HTERT RPE-1 (cell line): ENCODE data around the gene POU4F3.
"Not testable (repeated sequence)": the region's sequence is repeated elsewhere in the genome, so short reads cannot be mapped to it uniquely, and the experiment has no call there.

Experiments
- in situ Hi-C: fragments of 300-500 bp; cut with MboI; formaldehyde crosslinking; loops from 4 replicates; pipeline ENCODE4 v1.14.3; 2020; ENCODE audit warnings: low sequenced_read_pairs

The POU4F3 gene, protein sequence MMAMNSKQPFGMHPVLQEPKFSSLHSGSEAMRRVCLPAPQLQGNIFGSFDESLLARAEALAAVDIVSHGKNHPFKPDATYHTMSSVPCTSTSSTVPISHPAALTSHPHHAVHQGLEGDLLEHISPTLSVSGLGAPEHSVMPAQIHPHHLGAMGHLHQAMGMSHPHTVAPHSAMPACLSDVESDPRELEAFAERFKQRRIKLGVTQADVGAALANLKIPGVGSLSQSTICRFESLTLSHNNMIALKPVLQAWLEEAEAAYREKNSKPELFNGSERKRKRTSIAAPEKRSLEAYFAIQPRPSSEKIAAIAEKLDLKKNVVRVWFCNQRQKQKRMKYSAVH

DNA sequence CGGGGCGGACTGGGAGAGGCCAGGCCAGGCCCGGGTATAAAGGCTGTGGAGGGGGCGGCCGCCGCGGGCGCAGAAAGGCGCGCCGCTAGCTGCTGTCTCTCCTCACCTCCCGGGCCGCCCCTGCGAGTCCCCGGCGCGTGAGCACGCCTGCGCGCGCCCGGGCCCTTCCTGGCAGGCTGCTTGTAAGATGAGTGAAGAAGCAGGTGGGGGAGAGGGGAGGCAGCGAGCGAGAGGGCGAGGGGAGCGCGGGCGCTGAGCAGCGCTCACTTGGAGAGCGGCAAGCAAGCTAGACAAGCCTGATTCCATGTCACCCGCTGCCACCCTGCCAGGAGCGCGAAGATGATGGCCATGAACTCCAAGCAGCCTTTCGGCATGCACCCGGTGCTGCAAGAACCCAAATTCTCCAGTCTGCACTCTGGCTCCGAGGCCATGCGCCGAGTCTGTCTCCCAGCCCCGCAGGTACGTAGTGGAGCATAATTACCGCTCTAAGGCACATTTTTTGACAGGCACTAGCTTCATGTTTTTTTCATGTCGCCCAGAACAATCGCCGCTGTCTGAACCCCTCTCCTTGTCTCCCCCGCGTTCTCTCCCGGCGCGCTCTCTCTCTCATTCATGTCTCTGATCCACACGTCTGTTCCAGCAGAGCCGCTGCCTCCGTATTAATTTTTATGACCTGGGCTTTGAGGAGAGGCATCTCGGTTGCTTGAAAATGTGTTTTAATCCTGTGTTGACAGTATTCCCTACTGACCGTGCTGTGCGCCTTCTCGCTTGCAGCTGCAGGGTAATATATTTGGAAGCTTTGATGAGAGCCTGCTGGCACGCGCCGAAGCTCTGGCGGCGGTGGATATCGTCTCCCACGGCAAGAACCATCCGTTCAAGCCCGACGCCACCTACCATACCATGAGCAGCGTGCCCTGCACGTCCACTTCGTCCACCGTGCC lies at the start of gene POU4F3:
Gene POU4F3 (plus strand): TSS at position 66 of the 941 bp plus-strand sequence. CDS start 274 bp downstream, at position 340.
- in situ Hi-C loops, result no loop called here

DNA sequence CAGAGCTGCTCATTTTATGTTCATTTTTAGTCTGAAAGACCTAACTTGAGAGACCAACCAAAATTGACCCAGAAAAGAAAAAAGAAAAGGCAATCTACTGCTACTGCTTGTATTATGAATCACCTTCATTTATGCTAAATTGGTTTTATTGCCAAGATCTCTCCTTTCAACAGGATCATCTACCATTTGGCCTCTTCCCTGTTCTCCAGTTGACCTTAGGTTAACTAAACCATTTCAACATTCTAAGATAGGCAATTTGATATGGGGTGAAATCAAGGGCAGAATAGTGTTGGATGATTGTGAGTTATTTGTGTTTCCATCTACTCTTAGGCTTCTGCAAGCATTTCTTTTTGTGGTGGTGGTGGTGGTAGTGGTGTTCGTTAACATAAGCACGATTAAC lies 48.3 kb upstream of the POU4F3 start:
- in situ Hi-C loops, result no loop called here

DNA sequence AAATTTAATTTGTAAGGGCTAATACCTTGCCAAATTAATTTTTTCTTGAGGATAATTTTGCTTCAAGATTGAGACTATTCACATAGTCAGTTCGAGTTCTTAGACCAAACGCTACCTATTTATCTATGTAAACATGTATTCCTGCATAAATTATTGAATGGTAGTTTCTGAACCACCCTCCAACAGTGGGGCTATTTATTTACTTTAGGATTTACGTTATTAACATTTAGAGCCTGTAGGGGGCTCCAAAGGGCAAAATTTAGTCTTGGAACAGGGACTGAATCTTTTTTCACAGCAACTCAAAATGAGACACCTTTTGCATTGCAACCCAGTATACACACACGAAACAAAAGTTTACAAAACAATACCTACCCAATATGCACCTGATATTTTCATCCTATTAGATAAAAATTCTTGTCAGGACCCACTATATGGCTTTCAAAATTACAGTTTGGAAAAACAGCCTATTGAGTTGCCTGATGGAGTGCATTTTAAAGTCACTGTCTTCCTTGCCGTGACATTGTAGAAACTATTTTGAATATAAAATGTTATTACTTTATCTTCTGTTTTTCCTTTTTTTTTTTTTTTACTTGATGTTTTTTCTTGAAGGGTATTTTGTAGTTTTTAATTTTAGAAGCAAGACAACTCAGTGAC lies 47.1 kb upstream of the POU4F3 start:
- in situ Hi-C loops, result no loop called here

DNA sequence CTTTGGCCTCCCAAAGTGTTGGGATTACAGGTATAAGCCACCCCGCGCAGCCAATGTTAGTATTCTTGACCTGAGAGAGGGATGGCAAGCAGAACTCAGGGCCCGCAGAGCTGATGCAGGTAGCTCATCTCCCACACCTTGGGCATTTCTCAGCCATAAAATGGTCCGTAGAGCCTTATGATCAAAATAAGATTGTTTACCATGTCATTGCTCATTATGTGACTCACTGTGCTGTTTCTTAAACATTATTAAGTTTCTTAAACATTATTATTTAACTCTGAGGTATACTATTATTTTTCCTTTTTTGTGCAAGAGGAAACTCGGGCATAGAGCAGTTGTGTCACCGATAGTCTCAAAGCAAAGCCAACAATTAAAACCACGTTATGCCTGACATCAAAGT lies 42.4 kb upstream of the POU4F3 start:
- in situ Hi-C loops, result no loop called here

DNA sequence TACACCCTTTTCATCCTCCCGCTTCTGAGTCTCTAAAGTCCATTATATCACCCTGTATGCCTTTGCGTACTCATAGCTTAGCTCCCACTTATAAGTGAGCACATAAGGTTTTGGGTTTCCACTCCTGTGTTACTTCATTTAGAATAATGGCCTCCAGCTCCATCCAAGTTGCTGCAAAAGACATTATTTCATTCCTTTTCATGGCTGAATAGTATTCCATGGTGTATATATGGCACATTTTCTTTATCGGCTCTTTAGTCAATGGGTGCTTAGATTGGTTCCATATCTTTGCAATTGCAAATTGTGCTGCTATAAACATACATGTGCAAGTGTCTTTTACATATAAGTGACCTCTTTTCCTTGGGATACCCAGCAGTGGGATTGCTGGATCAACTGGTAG lies 39.7 kb upstream of the POU4F3 start:
- in situ Hi-C loops, result not testable (repeated sequence)

DNA sequence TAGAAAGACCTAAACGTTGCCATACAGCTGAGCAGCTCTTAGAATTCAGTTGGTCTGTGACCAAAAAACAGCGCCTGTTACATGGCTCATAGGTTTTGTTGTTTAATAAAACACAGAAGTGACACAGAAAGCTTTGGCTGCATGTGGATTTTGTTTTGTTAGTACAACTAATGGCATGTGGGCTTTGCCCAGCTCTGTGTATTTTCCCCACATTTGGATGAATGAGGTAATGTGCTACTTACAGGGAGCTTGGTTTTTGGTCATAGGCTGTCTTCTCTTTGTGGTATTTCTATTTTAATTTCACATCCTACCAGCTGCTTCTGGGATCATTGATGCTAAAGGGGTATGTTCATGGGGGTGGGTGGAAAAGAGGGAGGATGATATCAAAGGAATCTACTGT lies 37.0 kb upstream of the POU4F3 start:
- in situ Hi-C loops, result no loop called here

DNA sequence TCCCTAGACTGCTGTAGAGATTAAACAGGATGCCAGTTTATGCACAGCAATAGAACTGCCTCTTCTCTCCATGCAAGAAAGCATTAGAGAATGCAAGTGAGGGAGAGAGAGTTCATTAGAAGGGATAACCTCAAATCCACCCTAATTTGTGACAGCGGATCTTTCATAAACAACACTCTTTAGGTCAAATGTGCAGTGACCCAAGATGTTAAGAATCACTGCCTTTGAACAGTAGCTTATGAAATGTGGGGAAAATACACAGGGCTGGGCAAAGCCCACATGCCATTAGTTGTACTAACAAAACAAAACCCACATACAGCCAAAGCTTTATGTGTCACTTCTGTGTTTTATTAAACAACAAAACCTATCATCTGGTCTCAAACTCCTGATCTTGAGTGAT lies 36.2 kb upstream of the POU4F3 start:
- in situ Hi-C loops, result no loop called here

DNA sequence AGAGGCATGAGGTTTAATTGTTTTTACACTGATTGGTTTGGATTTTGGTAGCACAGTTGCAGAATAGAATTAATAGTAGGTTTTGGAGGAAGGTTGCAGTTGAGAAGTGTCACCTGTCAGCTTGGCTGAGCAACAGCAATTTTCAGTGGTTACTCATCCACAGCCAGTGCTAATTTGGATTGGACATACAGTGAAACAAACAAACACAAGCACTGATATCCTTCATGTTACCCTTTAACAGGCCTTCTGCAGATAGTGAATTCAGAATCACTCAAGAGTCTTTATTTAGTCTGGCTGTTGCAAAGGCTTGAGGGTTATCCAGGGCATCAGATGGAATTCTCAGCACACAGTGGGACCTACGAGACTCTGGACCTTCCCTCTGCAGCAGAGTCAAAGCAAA lies 31.8 kb upstream of the POU4F3 start:
- in situ Hi-C loops, result no loop called here

DNA sequence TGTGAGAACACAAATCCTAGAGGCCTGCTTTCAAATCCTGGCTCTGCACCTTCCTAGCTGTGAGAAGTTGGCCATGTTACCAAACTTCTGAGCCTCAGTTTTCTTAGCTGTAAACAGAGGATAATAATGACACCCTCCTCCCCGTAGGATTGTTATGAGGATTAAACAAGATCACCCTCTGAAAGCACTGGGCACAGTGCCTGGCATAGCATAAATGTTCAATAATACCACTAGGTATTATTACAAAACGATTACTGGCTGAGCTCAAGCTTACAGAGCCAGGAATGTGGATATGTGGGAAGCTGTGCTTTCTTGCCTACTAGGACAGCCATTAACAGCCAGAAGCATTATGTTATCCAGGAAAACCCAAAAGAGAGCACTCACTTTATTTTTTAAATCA lies 30.8 kb upstream of the POU4F3 start:
- in situ Hi-C loops, result no loop called here

DNA sequence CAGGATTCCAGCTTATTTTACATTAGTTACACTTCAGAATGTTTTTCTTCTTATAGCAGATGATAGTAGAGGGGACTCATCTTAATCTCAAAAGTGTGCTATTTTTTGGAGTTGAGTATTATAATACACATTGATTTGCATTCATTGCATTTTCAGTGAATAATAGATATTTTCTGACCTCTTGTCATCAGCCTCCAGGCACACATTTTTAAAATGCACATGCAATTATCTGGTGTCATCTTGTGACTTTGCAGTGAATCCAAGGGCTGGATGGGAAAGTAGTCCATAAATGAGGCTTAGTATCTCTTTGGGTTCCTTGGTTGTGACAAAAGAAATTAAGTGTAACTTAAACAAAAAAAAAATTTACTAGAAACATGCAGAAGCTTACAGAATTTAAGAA lies 28.1 kb upstream of the POU4F3 start:
- in situ Hi-C loops, result no loop called here

DNA sequence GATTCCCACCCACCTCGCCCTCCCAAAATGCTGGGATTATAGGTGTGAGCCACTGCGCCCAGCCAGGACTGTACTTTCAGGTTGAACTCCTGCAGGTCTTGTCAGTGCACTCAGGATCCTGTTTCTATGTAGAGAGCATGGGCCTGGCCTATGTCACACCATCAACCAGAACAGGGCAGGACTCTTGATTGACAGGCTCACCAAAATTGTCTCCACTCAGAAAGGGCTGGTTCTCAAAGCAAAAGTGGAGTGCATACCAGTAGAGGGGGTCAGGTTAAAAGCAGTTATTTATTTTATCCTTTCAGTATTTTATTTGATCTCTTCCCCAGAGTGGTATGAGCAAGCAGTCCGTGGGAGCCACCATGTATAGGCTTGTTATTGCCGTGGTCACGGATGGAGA lies 27.4 kb upstream of the POU4F3 start:
- in situ Hi-C loops, result no loop called here

DNA sequence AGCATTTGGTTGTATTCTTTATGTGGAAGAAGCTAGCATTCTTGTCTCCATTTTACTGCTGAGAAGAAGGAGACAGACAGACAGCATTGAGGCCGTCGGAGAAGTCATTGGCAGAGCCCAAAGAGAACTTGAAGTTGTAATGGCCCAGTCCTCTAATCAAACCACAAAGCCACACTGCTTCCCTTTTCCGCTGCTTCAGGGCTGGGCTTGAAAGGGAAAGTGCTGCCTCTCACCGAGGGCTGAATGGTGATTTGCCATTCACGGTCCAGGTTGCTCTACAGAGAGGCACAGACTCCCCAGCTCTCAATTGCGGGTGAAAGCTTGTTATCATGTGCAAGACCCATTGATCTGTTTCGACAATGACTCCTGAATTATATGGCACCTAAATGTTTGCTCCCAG lies 25.6 kb upstream of the POU4F3 start:
- in situ Hi-C loops, result no loop called here

DNA sequence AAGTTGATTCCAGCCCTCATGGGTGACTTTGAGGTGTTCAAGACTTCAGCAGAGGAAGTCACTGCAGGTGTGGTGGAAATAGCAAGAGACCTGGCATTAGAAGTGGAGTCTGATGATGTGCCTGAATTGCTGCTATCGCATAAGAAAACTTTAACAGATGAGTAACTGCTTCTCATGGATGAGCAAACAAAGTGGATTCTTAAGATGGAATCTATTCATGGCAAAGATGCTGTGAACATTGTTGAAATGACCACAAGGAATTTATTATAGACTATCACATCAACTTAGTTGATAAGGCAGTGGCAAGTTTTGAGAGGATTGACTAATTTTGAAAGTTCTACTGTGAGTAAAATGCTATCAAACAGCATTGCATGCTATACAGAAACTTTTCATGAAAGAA lies 17.1 kb upstream of the POU4F3 start:
- in situ Hi-C loops, result no loop called here

DNA sequence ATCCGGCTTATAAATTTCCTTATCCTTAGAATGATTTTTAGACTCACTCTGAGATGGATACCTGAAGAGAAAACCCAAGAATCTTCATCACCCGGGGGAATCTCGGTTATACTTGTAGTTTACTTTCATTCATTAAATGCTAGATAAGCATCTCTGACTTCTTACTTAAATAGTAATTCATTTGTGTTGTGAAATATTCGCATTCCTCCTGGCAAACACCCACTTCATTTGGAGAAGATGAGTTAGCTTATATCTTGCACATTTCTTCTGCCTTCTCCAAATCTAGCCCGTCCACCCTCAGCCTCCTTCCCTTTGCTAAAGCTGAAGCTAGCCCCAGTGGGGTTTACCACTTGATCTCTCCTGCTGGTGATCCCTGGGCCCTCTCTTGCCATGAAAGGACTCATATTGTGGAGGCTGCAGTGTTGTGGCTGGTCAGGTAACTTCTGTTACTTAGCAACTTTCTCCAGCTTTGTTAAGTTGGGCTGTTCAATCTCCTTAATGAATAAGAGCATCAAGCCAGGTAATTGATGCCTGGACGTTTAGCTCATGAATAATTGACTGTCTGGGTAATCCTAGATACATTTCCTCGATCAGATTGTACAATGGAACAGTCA lies 11.3 kb upstream of the POU4F3 start:
- in situ Hi-C loops, result no loop called here

DNA sequence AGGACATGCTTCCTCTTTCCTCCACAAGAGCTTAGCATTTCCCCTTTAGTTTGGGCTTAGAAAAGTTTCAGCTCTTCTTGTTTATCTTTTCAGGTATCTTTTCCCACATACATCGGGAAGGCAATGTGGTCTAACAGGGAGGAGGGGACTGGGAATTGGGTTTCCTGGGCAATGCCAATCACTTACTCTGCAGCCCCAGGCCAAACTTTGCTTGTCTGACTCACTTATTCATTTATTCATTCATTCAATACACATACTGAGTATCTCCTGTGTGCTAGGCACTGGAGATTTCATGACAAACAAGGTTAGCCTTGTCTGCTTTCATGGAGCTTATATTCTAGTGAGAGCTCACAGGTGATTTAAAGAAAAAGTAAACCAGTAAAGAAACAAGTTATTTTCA lies 10.7 kb upstream of the POU4F3 start:
- in situ Hi-C loops, result no loop called here

DNA sequence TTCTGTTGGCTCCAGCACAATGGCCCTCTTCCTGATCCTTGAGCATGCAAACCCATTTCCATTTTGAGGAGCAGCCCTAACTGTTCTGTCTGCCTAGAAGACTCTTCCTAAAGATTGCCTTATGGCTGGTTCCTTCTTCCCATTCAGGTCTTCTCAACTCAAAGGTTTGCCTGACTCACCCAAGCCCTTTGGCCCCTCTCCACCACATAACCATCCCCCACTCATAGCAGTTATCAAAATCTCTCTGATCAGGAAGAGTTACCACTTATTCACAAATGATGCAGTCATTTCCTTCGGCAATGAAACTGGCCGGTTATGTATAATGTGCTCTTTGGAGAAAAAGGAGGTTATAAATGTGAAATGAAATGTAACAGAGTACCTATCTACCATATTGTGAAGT lies 8.9 kb upstream of the POU4F3 start:
- in situ Hi-C loops, result no loop called here

DNA sequence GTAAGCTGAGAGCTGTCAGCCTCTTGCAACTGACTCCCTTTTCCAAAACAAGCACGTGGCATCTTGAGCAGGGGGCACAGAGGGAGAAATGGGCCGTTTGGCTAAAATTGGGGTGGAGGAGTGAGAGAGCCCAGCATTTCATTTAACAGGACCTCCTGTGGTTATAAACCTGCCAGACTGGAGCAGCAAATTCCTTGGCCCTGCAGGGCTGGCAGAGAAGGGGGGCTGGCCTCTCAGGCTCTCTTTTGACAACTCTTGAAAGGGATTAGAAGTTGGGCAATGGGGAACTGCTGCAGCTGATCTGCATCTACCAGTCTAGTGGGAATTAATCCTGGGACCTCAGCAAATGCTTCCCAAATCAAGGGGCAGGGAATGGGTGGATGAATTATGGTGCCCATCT lies 7.2 kb upstream of the POU4F3 start:
- in situ Hi-C loops, result no loop called here

DNA sequence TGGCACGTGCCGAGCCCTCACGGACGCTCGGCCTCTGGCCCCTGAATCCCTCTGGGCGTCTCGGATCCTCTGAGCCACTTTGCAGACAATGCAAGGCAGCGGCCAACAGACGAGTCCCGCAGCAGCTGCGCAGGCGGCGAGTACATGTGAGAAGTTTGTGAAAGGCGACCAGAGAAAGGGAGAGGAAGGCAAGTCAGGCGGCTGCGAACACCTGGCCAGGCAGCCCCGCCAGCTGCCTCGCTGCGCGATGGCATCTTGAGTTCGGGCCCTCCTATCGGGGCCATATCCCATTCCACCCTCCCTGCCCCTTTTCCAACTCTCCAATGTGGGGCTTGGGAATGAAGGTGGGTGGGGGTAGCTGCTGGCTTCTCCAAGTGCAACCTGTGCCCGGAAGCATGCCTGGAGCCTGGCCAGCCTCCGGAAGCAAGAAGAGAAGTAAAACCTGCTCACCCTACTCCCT lies 4.5 kb upstream of the POU4F3 start:
- in situ Hi-C loops, result no loop called here

DNA sequence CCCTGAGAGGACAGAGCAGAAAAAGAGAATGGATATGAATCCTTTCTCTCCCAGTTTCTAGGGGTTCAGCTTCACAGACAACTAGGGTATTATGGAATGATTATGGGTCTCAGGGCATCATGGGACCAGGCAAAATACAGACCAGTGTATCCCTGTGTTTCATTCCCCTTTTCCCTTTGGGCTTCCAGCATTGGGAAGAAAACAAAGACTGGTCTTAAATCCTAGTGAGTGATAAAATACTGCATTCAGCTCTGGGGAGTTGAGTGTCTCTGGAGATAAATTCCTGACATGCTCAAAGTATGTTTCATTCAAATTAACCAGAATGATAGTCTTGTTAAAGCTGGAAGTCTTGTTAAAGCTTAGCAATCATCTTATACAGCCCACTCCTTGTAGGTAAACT lies 2.4 kb upstream of the POU4F3 start:
- in situ Hi-C loops, result no loop called here

DNA sequence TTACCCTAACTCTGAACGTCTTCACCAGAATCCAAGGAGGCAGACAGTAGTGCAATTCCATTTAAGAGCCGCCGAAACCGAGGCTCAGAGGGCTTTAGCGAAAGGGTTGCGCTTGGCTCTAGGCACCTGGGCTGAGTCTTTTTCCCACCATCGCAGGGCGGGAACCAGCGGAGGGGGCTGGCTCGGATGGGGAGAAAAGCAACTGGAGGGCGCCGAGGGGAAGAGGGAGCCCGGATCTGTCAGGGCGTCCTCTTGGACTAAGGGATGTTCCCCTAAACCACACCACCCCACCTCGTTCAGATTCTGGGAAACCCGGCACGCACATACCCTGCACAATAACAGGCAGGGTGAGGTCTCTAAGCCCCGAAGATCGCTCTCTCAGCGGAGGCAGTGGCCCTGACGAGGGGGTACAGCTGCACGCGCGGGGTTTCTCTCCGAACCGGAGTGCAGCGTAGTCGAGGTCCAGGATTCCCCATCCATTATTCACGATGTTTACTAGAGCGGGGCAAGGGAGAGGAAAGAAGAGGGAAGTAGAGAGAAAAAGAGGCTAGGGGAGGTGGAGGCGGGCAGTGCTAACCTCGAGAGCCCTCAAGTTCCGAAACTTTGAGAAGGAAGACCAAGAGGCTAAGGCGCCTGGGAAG lies 1.3 kb upstream of the POU4F3 start:
- in situ Hi-C loops, result no loop called here

DNA sequence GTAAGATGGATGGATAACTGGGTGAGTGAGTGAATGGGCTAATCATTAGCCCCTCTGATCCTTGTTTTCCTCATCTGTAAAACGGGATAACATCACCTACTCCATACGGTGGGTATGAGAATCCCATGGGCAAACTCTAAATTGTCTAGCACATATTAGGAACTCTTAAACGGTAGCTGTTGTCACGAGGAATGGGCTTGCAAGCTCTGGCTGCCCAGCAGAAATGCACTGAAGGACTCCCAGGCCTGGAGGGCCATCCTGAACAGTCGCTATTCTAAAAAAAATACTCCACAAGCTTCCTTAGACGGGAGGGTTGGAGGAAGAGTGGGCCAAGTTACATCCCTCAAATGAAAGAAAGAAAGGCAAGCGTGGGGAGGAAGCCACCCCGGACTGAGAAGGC lies 711 bp upstream of the POU4F3 start:
- in situ Hi-C loops, result no loop called here
